ENCODE data around the gene GAL3ST1. TPM values are rescaled to one million over a fixed set of nuclear protein-coding genes. Genes with fewer than 3 reads are reported as not detected.

GAL3ST1 gene
- total RNA-seq, 1 donor from 2014 or later: 0.19 TPM

DNA sequence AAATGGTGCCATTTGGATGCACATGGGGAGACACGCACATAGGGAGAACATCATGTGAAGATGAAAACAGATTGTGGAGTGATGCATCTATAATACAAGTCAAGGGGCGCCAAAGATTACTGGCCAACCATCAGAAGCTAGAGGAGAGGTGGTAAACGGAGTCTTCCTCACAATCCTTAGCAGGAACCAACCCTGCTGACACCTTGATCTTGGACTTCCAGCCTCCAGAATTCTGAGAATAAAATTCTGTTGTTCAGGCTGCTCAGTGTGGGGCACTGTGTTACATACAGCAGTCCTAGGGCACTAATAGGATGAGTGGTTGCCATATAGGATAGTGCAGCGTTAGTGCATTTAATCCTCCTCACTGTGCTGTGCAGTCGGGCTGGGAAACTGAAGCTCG lies 61.0 kb downstream of the GAL3ST1 start:
- intact Hi-C loops (cut with DNase I): no loop called here
- no peak for DNase-seq (ENCODE audit: missing footprints)
- ATAC-seq: no peak

DNA sequence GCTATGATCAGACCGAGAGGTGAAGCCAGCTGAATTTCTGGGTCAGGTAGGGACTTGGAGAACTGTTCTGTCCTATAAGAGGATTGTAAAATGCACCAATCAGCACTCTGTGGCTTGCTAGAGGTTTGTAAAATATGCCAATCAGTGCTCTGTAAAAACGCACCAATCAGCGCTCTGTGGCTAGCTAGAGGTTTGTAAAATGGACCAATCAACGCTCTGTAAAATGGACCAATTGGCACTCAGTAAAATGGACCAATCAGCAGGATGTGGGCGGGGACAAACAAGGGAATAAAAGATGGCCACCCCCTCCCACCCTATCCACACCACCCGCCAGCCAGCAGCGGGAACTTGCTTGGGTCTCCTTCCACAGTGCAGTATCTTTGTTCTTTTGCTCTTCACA lies 62.6 kb downstream of the GAL3ST1 start:
- DNase-seq (ENCODE audit: missing footprints) (no peak), ATAC-seq (no peak)
- intact Hi-C loops (cut with DNase I): no loop called here

DNA sequence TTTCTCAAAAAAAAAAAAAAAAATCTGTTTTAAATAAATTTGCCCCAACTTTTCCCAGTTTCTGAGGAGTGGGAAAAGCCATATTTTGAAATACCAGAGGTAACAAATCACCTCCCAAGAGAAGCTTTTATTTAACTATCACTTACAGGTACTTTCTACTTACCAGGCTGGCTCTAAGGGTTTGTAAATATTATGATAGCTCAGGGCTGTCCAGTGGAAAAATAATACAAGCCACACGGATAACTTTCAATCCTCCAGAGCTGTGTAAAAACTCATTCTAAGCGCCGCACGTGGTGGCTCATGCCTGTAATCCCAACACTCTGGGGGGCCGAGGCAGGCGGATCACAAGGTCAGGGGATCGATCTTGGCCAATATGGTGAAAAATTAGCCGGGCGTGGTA lies 63.4 kb downstream of the GAL3ST1 start:
- ATAC-seq: no peak
- intact Hi-C loops (cut with DNase I): no loop called here

DNA sequence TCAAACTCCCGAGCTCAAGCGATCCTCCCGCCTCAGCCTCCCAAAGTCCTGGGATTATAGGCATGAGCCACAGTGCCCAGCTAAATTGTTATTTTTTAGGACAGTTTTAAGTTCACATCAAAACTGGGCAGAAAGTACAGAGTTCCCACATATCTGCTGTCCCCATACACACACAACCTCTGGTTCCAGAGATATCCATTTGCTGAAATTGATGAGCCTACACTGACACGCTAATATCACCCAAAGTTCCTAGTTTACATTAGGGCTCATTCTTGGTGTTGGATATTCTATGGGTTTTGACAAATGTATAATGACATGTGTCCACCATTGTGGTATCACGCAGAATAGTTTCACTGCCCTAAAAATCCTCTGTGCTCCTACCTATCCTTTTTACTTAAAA lies 66.2 kb downstream of the GAL3ST1 start:
- no peak for DNase-seq (ENCODE audit: missing footprints)
- ATAC-seq: no peak
- intact Hi-C loops (cut with DNase I): no loop called here

More for the DNA sequence above, 63.4 kb downstream of the GAL3ST1 start:
- no peak for DNase-seq (ENCODE audit: missing footprints)

DNA sequence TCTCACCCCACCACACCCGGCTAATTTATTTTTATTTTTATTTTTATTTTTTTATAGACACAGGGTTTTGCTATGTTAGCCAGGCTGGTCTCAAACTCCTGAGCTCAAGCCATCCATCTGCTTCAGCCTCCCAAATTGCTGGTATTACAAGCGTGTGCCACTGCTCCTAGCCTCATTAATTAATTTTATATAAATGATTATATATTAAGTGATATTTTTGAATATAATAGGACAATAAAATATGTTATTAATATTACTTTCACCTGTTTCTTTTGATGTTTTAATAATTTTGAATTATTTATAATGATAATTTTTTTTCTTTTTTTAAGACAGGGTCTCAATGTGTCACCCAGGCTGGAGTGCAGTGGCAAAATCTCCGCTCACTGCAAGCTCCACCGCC lies 66.8 kb downstream of the GAL3ST1 start:
- no peak for ATAC-seq
- intact Hi-C loops (cut with DNase I): no loop called here

DNA sequence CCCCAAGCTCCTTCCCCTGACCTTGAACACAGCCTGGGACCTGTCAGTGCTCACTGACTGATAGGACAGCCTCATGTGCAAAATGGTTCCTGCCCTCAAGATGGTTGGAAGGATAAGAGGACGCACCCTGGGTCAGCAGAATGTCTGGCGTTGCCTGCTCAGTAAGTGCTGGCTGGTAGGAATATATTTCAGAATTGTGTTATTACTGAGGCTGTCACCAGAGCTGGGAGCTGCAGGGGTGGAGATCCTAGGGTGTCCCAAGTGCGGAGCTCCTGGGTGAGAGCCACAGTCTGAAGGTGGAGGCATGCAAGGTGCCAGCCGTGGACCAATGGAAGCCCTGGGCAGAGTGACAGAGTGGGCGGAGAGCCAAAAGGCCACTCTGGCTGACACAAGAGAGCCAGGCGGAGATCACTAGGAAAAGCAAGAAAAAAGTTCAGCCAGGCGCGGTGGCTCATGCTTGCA lies 67.9 kb downstream of the GAL3ST1 start:
- ATAC-seq (no peak), DNase-seq (ENCODE audit: missing footprints) (no peak)
- intact Hi-C loops (cut with DNase I): no loop called here

More for the DNA sequence above, 66.8 kb downstream of the GAL3ST1 start:
- no peak for DNase-seq (ENCODE audit: missing footprints)

Other genes starting within 250 kb of the GAL3ST1 start
- 7.1 TPM for gene TBC1D10A, start 247.7 kb downstream of the GAL3ST1 start, total RNA-seq
- 95.4 TPM for gene SF3A1, start 217.8 kb downstream of the GAL3ST1 start, total RNA-seq
- gene CCDC157, start 217.7 kb downstream of the GAL3ST1 start, total RNA-seq: 0.46 TPM
- 3.7 TPM for gene RNF215, start 187.3 kb downstream of the GAL3ST1 start, total RNA-seq
- 0.65 TPM for gene SEC14L2, start 177.6 kb downstream of the GAL3ST1 start, total RNA-seq
- gene MTFP1, start 148.9 kb downstream of the GAL3ST1 start, total RNA-seq: 18.2 TPM
- not detected for gene SEC14L3, start 102.6 kb downstream of the GAL3ST1 start, total RNA-seq
- not detected for gene SEC14L4, start 69.0 kb downstream of the GAL3ST1 start, total RNA-seq
- 0.05 TPM for gene SEC14L6, start 27.9 kb downstream of the GAL3ST1 start, total RNA-seq
- 22.4 TPM for gene PES1, start 17.2 kb upstream of the GAL3ST1 start, total RNA-seq
- 16.7 TPM for gene TCN2, start 32.5 kb upstream of the GAL3ST1 start, total RNA-seq
- 5.0 TPM for gene SLC35E4, start 61.1 kb upstream of the GAL3ST1 start, total RNA-seq
- gene DUSP18, start 93.2 kb upstream of the GAL3ST1 start, total RNA-seq: 2.8 TPM
- 11.1 TPM for gene OSBP2, start 120.2 kb upstream of the GAL3ST1 start, total RNA-seq